IMR-90 (cell line): ENCODE measurements around the gene CETP. TPM values are rescaled to one million over a fixed set of nuclear protein-coding genes. Genes with fewer than 3 reads are reported as not detected.

Experiments used
- ATAC-seq: fragments of 200-7000 bp; cut with Tn5 transposase; 2 replicates; pipeline ENCODE4 v1.9.1; 2020; ENCODE audit warnings: low read depth, mild to moderate bottlenecking, moderate library complexity
- BruUV-seq: library from RNA; stranded (reverse); fragments of 400-500 nt; replicated peaks from 2 replicates; lab custom pipeline; 2021; lab: Mats Ljungman, UMichigan
- CTCF ChIA-PET: fragments of 300-600 bp; formaldehyde crosslinking; extraction: SDS; loops from one replicate; lab custom pipeline; 2021; ENCODE audit warnings: antibody characterized with exemption; lab: Yijun Ruan, JAX
- POLR2A ChIA-PET: fragments of 300-600 bp; sonication (Branson Sonifier 250); formaldehyde crosslinking; loops from one replicate; lab custom pipeline; 2022; ENCODE audit warnings: antibody characterized with exemption; ENCODE audit not compliant: unreplicated experiment; lab: Charles Lee
- DNase-seq: peaks from one replicate; pipeline ENCODE4 v3.0.0; 2013
- H2AFZ ChIP-seq: replicated peaks from 2 replicates; pipeline ENCODE3; 2013; ENCODE audit warnings: low read length, mild to moderate bottlenecking; ENCODE audit not compliant: poor library complexity
- H2AK5ac ChIP-seq: 2 replicates; pipeline ENCODE4 v1.6.1; 2013; ENCODE audit warnings: low read depth, low read length, inconsistent platforms
- H2AK9ac ChIP-seq: replicated peaks from 2 replicates; pipeline ENCODE3; 2013; ENCODE audit warnings: mild to moderate bottlenecking, low read depth, low read length, moderate library complexity; ENCODE audit not compliant: poor library complexity
- H2BK120ac ChIP-seq: 2 replicates; pipeline ENCODE4 v1.6.1; 2013; ENCODE audit warnings: low read depth, low read length, inconsistent platforms
- H2BK15ac ChIP-seq: 3 replicates; pipeline ENCODE4 v1.6.1; 2013; ENCODE audit warnings: low read depth, low read length, inconsistent platforms
- H2BK20ac ChIP-seq: 2 replicates; pipeline ENCODE4 v1.6.1; 2013; ENCODE audit warnings: low read depth, mild to moderate bottlenecking, inconsistent platforms, low read length, moderate library complexity
- H2BK5ac ChIP-seq: 2 replicates; pipeline ENCODE4 v1.6.1; 2013; ENCODE audit warnings: mild to moderate bottlenecking, low read depth, low read length, inconsistent platforms; ENCODE audit not compliant: poor library complexity, severe bottlenecking
- H3K14ac ChIP-seq: replicated peaks from 2 replicates; pipeline ENCODE4 v1.6.1; 2013; ENCODE audit warnings: low read depth, low read length, inconsistent platforms
- H3K18ac ChIP-seq: 2 replicates; pipeline ENCODE4 v1.6.1; 2013; ENCODE audit warnings: low read depth, low read length, control low read depth
- H3K23ac ChIP-seq: 2 replicates; pipeline ENCODE4 v1.6.1; 2013; ENCODE audit warnings: low read depth, low read length, inconsistent platforms
- H3K27ac ChIP-seq: 2 replicates; pipeline ENCODE4 v1.5.1; 2013; ENCODE audit warnings: mild to moderate bottlenecking, control low read depth, low read length; ENCODE audit not compliant: insufficient read depth
- H3K27me3 ChIP-seq: 2 replicates; pipeline ENCODE4 v1.6.1; 2013; ENCODE audit warnings: low read length; ENCODE audit not compliant: control insufficient read depth, insufficient read depth
- H3K36me3 ChIP-seq: 2 replicates; pipeline ENCODE4 v1.6.1; 2013; ENCODE audit warnings: low read length, mixed read lengths; ENCODE audit not compliant: control insufficient read depth, insufficient read depth
- H3K4ac ChIP-seq: 2 replicates; pipeline ENCODE4 v1.6.1; 2013; ENCODE audit warnings: low read depth, low read length, inconsistent platforms
- H3K4me1 ChIP-seq: 2 replicates; pipeline ENCODE4 v1.6.1; 2013; ENCODE audit warnings: low read length, mixed read lengths; ENCODE audit not compliant: control insufficient read depth, insufficient read depth
- H3K4me2 ChIP-seq: 2 replicates; pipeline ENCODE4 v1.6.1; 2013; ENCODE audit warnings: low read depth, mild to moderate bottlenecking, control low read depth, low read length, moderate library complexity
- H3K4me3 ChIP-seq: 2 replicates; pipeline ENCODE4 v1.5.1; 2013; ENCODE audit warnings: low read depth, mild to moderate bottlenecking, control low read depth, low read length, moderate library complexity; ENCODE audit not compliant: insufficient read depth
- H3K56ac ChIP-seq: 2 replicates; pipeline ENCODE4 v1.6.1; 2013; ENCODE audit warnings: low read length, inconsistent platforms; ENCODE audit not compliant: insufficient read depth; ENCODE audit errors: extremely low read depth
- H3K79me1 ChIP-seq, 2 experiments: 2 replicates each; pipeline ENCODE4 v1.6.1; 2013; ENCODE audit warnings: low read length in 2 of 2, inconsistent platforms in 1 of 2, low read depth in 1 of 2
- H3K9ac ChIP-seq: 2 replicates; pipeline ENCODE4 v1.6.1; 2013; ENCODE audit warnings: low read depth, low read length, control low read depth
- H3K9me1 ChIP-seq: 2 replicates; pipeline ENCODE4 v1.6.1; 2013; ENCODE audit warnings: low read length, inconsistent platforms; ENCODE audit not compliant: insufficient read depth
- H3K9me3 ChIP-seq: 2 replicates; pipeline ENCODE4 v1.6.1; 2013; ENCODE audit warnings: low read length; ENCODE audit not compliant: control insufficient read depth, insufficient read depth
- H4K20me1 ChIP-seq: 2 replicates; pipeline ENCODE4 v1.6.1; 2013; ENCODE audit warnings: low read length, inconsistent platforms; ENCODE audit not compliant: insufficient read depth
- H4K5ac ChIP-seq: 2 replicates; pipeline ENCODE4 v1.6.1; 2013; ENCODE audit warnings: mild to moderate bottlenecking, low read depth, low read length, control low read depth
- H4K8ac ChIP-seq, 2 experiments: 2 replicates each; pipeline ENCODE4 v1.6.1; 2013; ENCODE audit warnings: low read depth in 2 of 2, low read length in 2 of 2, control low read depth in 1 of 2, inconsistent platforms in 1 of 2
- H4K91ac ChIP-seq: 2 replicates; pipeline ENCODE4 v1.6.1; 2013; ENCODE audit warnings: low read depth, low read length, inconsistent platforms; ENCODE audit not compliant: insufficient read depth
- CEBPB ChIP-seq: IDR thresholded peaks from 2 replicates; pipeline ENCODE4 v1.6.1; 2012; ENCODE audit warnings: low read depth, low read length, improper control_type of control experiment
- CHD1 ChIP-seq: IDR thresholded peaks from 2 replicates; pipeline ENCODE4 v1.6.1; 2012; ENCODE audit warnings: low read depth, low read length, improper control_type of control experiment
- CTCF ChIP-seq: conservative IDR thresholded peaks from 2 replicates; pipeline ENCODE4 v1.5.1; 2012; ENCODE audit warnings: mild to moderate bottlenecking, low read depth, low read length, improper control_type of control experiment
- FOS ChIP-seq: fragments of 150-350 bp; IDR thresholded peaks from 2 replicates; pipeline ENCODE4 v1.6.1; 2016; ENCODE audit warnings: low read depth, low read length
- MAFK ChIP-seq: IDR thresholded peaks from 2 replicates; pipeline ENCODE4 v1.6.1; 2012; ENCODE audit warnings: low read depth, low read length, improper control_type of control experiment
- MAZ ChIP-seq: IDR thresholded peaks from 2 replicates; pipeline ENCODE4 v1.6.1; 2012; ENCODE audit warnings: low read depth, mild to moderate bottlenecking, low read length, improper control_type of control experiment, moderate library complexity, borderline replicate concordance
- MXI1 ChIP-seq: IDR thresholded peaks from 2 replicates; pipeline ENCODE4 v1.6.1; 2012; ENCODE audit warnings: low read depth, mild to moderate bottlenecking, low read length, moderate library complexity, borderline replicate concordance
- NFE2L2 ChIP-seq: fragments of 150-350 bp; IDR thresholded peaks from 2 replicates; pipeline ENCODE4 v1.6.1; 2016; ENCODE audit warnings: low read depth, mild to moderate bottlenecking, low read length
- POLR2A ChIP-seq: IDR thresholded peaks from 2 replicates; pipeline ENCODE4 v1.6.1; 2012; ENCODE audit warnings: mild to moderate bottlenecking, low read depth, low read length
- RAD21 ChIP-seq: IDR thresholded peaks from 2 replicates; pipeline ENCODE4 v1.6.1; 2012; ENCODE audit warnings: low read length, improper control_type of control experiment
- RCOR1 ChIP-seq: IDR thresholded peaks from 2 replicates; pipeline ENCODE4 v1.6.1; 2012; ENCODE audit warnings: mild to moderate bottlenecking, low read length, improper control_type of control experiment; ENCODE audit not compliant: insufficient replicate concordance
- RFX5 ChIP-seq: IDR thresholded peaks from 2 replicates; pipeline ENCODE4 v1.8.0; 2012; ENCODE audit warnings: low read depth, mild to moderate bottlenecking, low read length, moderate library complexity
- SMC3 ChIP-seq: fragments of 150-350 bp; IDR thresholded peaks from 2 replicates; pipeline ENCODE4 v1.6.1; 2016; ENCODE audit warnings: low read depth, mild to moderate bottlenecking, antibody characterized with exemption, low read length, moderate library complexity
- USF2 ChIP-seq: fragments of 150-350 bp; IDR thresholded peaks from 2 replicates; pipeline ENCODE4 v1.6.1; 2017; ENCODE audit warnings: mild to moderate bottlenecking, antibody characterized with exemption, low read length, low read depth
- WGBS, 2 experiments: methylation state at CpG; one replicate each; pipeline versions ENCODE4 v1.1.5 to v1.1.7; 2013; ENCODE audit warnings: missing lambda C conversion rate in 2 of 2; ENCODE audit not compliant: insufficient read length in 1 of 2; ENCODE audit errors: extremely low coverage in 2 of 2; 5-methylcytosine and 5-hydroxymethylcytosine counted together
- dilution Hi-C: fragments of 300-500 bp; cut with HindIII; formaldehyde crosslinking; loops from one replicate; pipeline ENCODE4 v1.14.3; 2018; ENCODE audit warnings: low sequenced_read_pairs; ENCODE audit not compliant: unreplicated experiment
- in situ Hi-C: fragments of 300-500 bp; cut with MboI; formaldehyde crosslinking; loops from 3 replicates; pipeline ENCODE4 v1.14.3; 2019; ENCODE audit warnings: low sequenced_read_pairs, inconsistent platforms, mixed read lengths
- intact Hi-C: fragments of 100-400 bp; cut with micrococcal nuclease; formaldehyde crosslinking; loops from 2 replicates; pipeline ENCODE4 v1.10.0; 2022
- polyA plus RNA-seq, 3 experiments: library from polyadenylated mRNA; depleted of rRNA; stranded (reverse); fragments of >200 nt; gene quantifications; 2 replicates each; pipeline ENCODE4 v1.2.3, GENCODE V29; 2012; ENCODE audit warnings: low replicate concordance in 1 of 3
- total RNA-seq: library from RNA; depleted of rRNA; stranded (reverse); fragments of >200 nt; gene quantifications from 2 replicates; pipeline ENCODE4 v1.2.3, GENCODE V29; 2012

Gene CETP
- total and polyA plus RNA-seq, 2 of the 4 experiments (the other 2 are of a cell fraction) = not detected

- intact Hi-C loops = no loop called here
- ATAC-seq (no peak), DNase-seq (no peak)
- H2BK15ac ChIP-seq = no peak overlapping the region
- H3K14ac ChIP-seq = no peak overlapping the region
- H3K27ac ChIP-seq = no peak overlapping the region
- H3K9ac ChIP-seq = no peak overlapping the region
- in situ Hi-C loops = no loop called here
- no TSS peak for BruUV-seq
- H3K4me3 ChIP-seq = no peak overlapping the region
- H3K4me1 ChIP-seq = no peaks in the 10 kb centered on the region
- no peak overlapping the region for H3K18ac ChIP-seq
- H4K8ac ChIP-seq = no peak overlapping the region
- no peak overlapping the region for H3K4me2 ChIP-seq
- peak overlapping the region; percentile 42 for H2AK9ac ChIP-seq
- no peaks in the 10 kb centered on the region for H4K20me1 ChIP-seq
- H2BK20ac ChIP-seq = no peak overlapping the region
- peaks cover 10 to 36% of the 10 kb centered on the region in 2 experiments; a peak in 3 of 4 replicates for H3K79me1 ChIP-seq
- 70% methylated on average over 1 of the region's 2 CpGs; no CpG with 5 or more reads in 1 of the 2 experiments for WGBS, 2 experiments
- H3K36me3 ChIP-seq = peaks cover 39% of the 10 kb centered on the region
- dilution Hi-C loops = no loop called here
- no peak overlapping the region for H4K5ac ChIP-seq
- ChIA-PET POLR2A (no interaction called here), CTCF (no interaction called here)
- H3K4ac ChIP-seq = no peak overlapping the region
- no peak overlapping the region for H2AK5ac ChIP-seq
- no peak overlapping the region for H2AFZ ChIP-seq
- H3K9me3 ChIP-seq = peaks cover 2% of the 10 kb centered on the region; the same call in 1 of the 2 replicates
- H3K23ac ChIP-seq = no peak overlapping the region
- H3K27me3 ChIP-seq = no peaks in the 10 kb centered on the region
- H2BK120ac ChIP-seq = no peak overlapping the region
- no peak overlapping the region for H4K91ac ChIP-seq
- H3K9me1 ChIP-seq = peaks cover 16% of the 10 kb centered on the region
- H2BK5ac ChIP-seq = no peak overlapping the region
- no peak overlapping the region for H3K56ac ChIP-seq
- TF ChIP-seq CEBPB = no peak
- no peak for TF ChIP-seq RCOR1
- no peak for TF ChIP-seq NFE2L2
- no peak for TF ChIP-seq CTCF
- TF ChIP-seq MXI1 = no peak
- TF ChIP-seq MAFK = no peak
- TF ChIP-seq RFX5 = no peak
- TF ChIP-seq CHD1 = no peak
- no peak for TF ChIP-seq FOS
- TF ChIP-seq SMC3 = no peak
- no peak for TF ChIP-seq POLR2A
- TF ChIP-seq RAD21 = no peak
- no peak for TF ChIP-seq USF2
- no peak for TF ChIP-seq MAZ
Observed at GRCh38 chr16:57019746-57020145, 58.0 kb downstream of the CETP start.
